ENCODE data around the gene SLC1A6.

SLC1A6 gene

DNA sequence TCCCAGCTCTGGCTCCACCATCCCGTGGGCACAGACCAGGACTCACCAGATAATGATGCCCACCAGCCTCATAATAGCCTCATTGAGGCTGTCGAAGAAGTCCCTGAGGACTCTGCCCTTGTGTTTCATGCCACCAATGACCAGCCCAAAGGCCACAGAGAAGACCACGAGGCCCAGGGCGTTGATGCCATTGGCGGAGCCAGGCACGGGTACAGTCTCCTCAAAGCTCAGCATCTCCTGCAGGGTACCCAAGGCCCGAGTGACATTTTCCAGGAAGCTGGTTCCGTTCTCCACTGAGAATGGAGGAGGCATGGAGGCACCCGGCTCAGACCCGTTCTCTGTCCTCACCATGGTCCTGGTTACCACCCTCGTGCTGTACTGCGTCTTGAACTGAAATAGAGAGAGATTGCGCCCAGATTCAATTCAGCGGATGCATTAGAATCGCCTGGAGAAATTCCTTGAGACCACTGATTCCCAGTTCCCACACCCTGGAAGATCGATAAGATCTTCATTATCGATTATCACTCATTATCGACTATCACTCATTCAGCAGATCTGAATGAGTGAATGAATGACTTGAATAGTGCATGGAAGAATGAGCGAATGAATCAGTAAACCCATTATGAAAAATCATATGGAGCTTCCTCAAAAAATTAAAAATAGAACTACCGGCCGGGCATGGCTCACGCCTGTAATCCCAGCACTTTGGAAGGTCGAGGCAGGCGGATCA lies 17.5 kb downstream of the SLC1A6 start:
- H3K4me3 ChIP-seq (ENCODE audit: low read depth, low read length): no peak overlapping the region
- TF ChIP-seq, protein P1, sequence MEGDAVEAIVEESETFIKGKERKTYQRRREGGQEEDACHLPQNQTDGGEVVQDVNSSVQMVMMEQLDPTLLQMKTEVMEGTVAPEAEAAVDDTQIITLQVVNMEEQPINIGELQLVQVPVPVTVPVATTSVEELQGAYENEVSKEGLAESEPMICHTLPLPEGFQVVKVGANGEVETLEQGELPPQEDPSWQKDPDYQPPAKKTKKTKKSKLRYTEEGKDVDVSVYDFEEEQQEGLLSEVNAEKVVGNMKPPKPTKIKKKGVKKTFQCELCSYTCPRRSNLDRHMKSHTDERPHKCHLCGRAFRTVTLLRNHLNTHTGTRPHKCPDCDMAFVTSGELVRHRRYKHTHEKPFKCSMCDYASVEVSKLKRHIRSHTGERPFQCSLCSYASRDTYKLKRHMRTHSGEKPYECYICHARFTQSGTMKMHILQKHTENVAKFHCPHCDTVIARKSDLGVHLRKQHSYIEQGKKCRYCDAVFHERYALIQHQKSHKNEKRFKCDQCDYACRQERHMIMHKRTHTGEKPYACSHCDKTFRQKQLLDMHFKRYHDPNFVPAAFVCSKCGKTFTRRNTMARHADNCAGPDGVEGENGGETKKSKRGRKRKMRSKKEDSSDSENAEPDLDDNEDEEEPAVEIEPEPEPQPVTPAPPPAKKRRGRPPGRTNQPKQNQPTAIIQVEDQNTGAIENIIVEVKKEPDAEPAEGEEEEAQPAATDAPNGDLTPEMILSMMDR (IDR thresholded peaks at IDR 0.05; ENCODE audit: control insufficient read depth, extremely low read depth, insufficient read depth): no peak

DNA sequence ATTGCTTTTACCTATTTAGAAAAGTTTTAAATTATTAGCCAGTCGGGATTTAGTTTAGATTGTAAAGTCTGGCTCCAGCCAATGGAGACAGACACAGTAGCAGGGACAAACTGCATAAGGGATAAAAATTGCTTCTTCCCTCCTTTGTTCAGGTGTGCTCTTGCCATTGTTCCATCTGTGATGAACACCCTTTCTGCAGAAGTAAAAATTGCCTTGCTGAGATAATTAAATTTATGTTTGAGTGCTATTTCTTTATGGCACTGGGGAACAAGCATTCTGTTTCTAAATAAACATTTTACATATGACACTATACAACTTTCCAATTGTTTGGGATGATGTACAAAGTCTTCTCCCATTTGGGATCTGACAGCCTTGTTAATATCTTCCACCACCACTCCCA lies 20.4 kb downstream of the SLC1A6 start:
- no peak for DNase-seq (ENCODE audit: low read depth)
- H3K4me3 ChIP-seq (ENCODE audit: low read depth, low read length): no peak overlapping the region
- TF ChIP-seq, protein P1 (IDR thresholded peaks at IDR 0.05; ENCODE audit: control insufficient read depth, extremely low read depth, insufficient read depth): no peak

More for the DNA sequence above, 17.5 kb downstream of the SLC1A6 start:
- DNase-seq (ENCODE audit: low read depth): no peak

DNA sequence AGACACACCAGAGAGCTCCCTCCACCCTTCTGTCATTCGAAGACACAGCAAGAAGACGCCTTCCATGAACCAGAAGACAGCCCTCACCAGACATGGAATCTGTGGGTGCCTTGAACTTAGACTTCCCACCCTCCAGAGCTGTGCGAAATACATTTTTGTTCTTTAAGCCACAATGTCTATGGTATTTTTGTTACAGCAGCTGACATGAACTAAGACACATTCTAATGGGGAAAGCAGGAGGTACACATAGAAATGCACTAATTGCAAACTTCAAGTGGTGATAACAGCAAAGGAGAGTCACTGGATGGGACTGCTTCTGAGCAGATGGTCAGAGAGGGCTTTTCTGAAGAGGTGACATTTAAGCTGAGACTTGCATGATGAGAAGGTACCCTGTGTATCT lies 22.2 kb downstream of the SLC1A6 start:
- H3K4me3 ChIP-seq (ENCODE audit: low read depth, low read length): no peak overlapping the region
- TF ChIP-seq, protein P1 (IDR thresholded peaks at IDR 0.05; ENCODE audit: control insufficient read depth, extremely low read depth, insufficient read depth): no peak
- no peak for DNase-seq (ENCODE audit: low read depth)

DNA sequence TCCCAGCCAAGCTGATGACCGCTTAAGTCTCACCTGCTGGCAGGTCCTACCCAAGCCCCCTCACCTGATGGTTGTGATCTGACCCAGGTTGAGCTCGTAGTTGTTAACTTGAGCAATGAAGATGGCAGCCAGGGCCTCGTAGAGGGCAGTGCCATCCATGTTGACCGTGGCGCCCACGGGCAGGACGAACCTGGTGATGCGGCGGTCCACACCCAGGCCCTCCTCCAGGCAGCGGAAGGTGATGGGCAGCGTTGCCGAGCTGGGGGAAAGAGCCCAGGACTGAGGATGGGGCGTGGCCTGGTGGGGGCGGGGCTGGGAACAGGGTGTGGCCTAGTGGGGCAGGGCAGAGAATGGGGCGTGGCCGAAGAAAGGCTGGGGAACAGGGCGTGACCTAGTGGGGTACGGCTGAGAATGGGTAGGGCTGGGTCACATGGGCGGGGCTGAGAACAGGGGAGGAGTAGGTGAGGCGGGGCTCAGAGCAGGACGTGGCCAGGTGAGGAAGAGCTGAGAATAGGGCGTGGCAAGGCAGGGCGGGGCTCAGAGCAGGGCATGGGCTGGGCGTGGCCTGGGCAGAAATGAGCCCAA lies 25.5 kb downstream of the SLC1A6 start:
- DNase-seq (ENCODE audit: low read depth): no peak
- TF ChIP-seq, protein P1 (IDR thresholded peaks at IDR 0.05; ENCODE audit: control insufficient read depth, extremely low read depth, insufficient read depth): no peak
- H3K4me3 ChIP-seq (ENCODE audit: low read depth, low read length): no peak overlapping the region

DNA sequence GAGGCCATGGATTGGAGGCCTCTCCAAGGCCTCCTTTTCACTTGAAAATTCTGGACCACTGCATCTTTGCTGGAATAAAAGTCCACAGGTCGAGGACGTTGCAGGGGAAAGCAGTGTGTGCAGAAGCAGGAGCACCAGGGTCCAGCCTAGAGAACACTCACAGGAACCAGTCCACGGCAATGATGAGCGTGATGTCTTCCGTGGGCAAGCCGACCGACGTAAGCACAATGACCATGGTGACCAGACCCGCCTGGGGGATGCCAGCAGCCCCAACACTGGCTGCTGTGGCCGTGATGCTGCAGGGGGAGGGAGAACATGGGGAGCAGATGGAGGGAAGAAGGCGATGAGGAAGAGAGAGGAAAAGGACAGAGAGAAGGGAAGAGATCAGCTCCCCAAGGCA lies 26.9 kb downstream of the SLC1A6 start:
- H3K4me3 ChIP-seq (ENCODE audit: low read depth, low read length): no peak overlapping the region
- no peak for DNase-seq (ENCODE audit: low read depth)
- TF ChIP-seq, protein P1 (IDR thresholded peaks at IDR 0.05; ENCODE audit: control insufficient read depth, extremely low read depth, insufficient read depth): no peak

DNA sequence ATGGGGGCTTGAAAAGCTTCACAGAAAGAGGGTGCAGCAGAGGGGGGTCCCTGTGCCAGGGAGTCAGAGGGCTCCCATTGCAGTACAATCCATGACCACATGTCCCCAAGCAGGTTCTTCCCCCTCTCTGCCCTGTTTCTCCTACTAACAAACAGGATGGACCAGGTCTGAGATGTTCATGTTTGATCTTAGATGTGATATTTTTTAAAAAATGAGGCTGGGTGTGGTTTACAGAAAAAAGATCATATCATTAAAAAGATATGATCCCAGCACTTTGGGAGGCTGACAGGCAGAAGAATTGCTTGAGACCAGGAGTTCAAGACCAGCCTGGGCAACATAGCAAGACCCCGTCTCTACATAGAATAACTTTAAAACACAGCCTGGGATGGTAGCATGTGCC lies 29.2 kb downstream of the SLC1A6 start:
- no peak for DNase-seq (ENCODE audit: low read depth)
- no peak overlapping the region for H3K4me3 ChIP-seq (ENCODE audit: low read depth, low read length)
- TF ChIP-seq, protein P1 (IDR thresholded peaks at IDR 0.05; ENCODE audit: control insufficient read depth, extremely low read depth, insufficient read depth): no peak

Measured in LNCaP clone FGC (cell line).